Skeletal muscle cell (primary cell): ENCODE results near the gene SP1.
A peak's percentile ranks its signal among the peaks of the same experiment; 100 is the strongest.
"Not testable (repeated sequence)": the region's sequence is repeated elsewhere in the genome, so short reads cannot be mapped to it uniquely, and the experiment has no call there.

Experiments used
- DNase-seq: peaks from one replicate; pipeline ENCODE4 v3.0.0-alpha.2; 2010; ENCODE audit warnings: low read depth
- H3K4me3 ChIP-seq: 2 replicates; pipeline ENCODE4 v1.5.1; 2011; ENCODE audit warnings: low read depth, mild to moderate bottlenecking, control low read depth, low read length, moderate library complexity

Gene SP1

DNA sequence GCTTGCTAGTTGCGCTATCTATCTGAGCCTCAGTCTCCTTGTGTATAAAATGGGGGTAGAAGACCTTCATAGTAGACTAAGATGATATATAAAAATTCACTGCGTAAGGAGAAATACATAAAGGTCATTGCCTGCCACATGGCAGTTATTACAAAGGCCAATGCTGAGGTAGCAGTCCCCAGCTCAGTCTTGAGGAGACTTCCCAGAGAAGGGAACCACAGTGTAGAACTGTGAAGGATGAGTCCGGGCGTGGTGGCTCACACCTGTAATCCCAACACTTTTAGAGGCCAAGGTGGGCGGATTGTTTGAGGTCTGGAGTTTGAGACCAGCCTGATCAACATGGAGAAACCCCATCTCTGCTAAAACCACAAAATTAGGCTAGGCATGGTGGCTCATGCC lies 26.7 kb upstream of the SP1 start:
- no peak for DNase-seq
- no peak overlapping the region for H3K4me3 ChIP-seq

DNA sequence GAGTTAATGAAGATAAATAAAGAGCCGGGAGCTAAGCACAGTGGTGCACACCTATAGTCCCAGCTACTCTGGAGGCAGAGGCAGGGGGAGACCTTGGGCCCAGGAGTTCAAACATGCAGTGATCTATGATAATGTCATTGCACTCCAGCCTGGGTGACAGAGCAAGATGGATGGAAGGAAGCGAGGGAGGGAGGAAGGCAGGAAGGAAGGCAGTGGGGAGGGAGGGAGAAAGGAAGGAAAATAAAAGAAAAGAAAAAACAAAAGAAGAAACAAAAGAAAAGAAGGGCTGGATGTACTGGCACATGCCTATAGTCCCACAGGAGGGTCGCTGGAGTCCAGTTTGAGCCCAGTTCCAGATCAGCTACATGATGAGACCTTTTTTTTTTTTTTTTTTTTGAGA lies 24.9 kb upstream of the SP1 start:
- H3K4me3 ChIP-seq = no peak overlapping the region
- no peak for DNase-seq

DNA sequence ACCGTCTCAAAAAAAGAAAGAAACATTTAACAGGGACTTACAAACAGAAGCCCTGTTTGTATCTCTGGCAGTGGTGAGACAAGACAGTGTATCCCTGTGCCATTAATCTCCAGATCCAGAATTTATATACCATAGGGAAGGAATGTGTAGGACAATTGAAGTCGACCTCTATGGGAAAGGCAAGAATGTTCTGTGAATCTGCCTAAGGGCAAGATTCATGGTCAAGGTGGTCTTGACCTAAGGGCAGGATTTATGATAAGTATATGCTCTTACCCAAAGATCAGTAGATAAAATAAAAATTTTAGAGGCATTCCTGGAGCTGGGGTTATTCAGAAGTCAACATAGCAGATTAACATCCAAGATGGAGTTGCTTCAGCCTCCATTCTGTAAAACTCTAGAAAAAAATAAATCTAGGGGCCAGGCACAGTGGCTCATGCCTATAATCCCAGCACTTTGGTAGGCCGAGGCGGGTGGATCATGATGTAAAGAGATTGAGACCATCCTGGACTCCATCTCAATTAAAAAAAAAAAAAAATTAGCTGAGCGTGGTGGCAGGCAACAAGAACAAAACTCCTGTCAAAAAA lies 21.0 kb upstream of the SP1 start:
- no peak overlapping the region for H3K4me3 ChIP-seq
- no peak for DNase-seq

DNA sequence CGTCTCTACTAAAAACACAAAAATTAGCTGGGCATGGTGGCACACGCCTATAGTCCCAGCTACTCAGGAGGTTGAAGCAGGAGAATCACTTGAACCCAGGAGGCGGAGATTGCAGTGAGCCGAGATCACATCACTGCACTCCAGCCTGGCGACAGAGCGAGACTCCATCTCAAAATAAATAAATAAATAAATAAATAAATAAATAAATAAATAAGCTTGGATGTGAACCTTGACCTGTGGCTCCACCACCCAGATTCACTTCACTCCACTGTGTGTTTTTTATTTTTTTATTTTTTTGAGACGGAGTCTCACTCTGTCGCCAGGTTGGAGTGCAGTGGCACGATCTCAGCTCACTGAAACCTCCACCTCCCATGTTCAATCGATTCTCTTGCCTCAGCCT lies 18.3 kb upstream of the SP1 start:
- not testable (repeated sequence) for H3K4me3 ChIP-seq, DNase-seq

DNA sequence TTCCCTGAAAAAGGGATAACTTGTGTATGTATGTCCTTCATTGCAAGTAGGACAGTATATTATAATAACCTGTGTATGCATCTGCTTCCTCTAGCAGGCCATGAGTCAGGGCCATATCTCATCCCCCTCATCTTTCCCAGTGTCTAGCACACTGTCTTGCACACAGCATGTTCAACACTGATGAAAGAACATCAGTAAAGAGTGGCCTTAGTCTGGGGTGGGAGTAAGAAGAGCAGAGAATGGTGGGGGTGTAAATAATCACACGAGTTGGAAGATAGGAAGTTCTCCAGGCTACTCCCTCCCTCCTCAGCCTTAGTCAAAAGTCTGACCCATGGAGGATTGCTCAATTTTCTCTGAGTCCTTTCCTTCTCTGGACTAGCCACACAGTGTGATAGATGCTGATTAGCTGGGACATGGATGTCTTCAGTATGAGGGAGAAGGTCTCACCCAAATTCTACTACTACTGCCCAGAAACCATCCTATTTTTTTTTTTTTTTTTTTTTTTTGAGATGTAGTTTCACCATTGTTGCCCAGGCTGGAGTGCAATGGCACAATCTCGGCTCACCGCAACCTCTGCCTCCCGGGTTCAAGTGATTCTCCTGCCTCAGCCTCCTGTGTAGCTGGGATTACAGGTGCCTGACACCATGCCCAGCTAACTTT lies 14.6 kb upstream of the SP1 start:
- no peak overlapping the region for H3K4me3 ChIP-seq
- no peak for DNase-seq

DNA sequence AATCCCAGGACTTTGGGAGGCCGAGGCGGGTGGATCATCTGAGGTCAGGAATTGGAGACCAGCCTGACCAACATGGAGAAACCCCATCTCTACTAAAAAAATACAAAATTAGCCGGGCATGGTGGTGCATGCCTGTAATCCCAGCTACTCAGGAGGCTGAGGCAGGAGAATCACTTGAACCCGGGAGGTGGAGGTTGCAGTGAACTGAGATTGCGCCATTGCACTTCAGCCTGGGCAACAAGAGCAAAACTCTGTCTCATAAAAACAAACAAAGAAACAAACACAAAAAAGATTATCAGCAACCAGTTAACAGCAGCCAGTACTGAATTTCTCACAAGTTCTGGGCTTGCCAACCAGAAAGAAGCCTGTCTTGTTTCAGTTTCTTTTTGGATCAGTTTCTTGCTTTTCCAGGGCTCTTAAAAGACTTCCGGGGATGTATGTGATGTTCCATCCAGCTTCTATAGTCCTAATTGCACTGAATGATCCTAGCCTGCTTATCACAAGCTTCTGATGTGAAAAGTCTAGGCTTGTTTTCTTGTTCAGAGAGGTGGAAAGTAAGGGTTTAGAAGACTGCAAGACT lies 6.3 kb upstream of the SP1 start:
- not testable (repeated sequence) for H3K4me3 ChIP-seq, DNase-seq

DNA sequence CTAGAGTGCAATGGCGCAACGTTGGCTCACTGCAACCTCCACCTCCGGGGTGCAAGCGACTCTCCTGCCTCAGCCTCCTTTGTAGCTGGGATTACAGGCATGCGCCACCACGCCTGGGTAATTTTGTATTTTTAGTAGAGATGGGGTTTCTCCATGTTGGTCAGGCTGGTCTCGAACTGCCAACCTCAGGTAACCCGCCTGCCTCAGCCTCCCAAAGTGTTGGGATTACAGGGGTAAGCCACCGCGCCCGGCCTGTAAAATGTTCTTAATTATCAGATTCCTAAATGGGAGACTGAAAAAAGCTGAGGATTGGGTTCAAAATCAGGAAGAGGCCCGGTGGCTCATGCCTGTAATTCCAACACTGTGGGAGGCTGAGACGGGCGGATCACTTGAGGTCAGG lies 5.7 kb upstream of the SP1 start:
- not testable (repeated sequence) for DNase-seq, H3K4me3 ChIP-seq

DNA sequence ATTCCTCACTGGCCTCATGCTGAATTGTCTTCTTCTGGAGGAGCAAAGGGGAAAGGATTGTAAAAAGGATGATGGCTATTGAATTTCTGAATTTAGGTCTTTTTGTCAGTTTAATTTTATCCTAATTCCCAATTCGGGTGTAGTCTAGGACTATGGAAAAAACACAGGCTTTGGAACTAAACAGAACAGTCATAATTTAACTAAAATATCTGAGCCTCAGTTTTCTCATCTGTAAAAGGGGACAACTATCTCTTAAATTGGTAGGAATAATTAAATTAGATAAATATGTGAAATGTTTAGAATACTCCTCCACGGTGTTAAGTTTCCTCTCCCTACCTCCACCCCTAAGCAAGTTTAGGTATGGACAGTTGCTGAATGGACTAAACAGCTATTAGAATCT lies 3.2 kb upstream of the SP1 start:
- DNase-seq = no peak
- H3K4me3 ChIP-seq = no peak overlapping the region

DNA sequence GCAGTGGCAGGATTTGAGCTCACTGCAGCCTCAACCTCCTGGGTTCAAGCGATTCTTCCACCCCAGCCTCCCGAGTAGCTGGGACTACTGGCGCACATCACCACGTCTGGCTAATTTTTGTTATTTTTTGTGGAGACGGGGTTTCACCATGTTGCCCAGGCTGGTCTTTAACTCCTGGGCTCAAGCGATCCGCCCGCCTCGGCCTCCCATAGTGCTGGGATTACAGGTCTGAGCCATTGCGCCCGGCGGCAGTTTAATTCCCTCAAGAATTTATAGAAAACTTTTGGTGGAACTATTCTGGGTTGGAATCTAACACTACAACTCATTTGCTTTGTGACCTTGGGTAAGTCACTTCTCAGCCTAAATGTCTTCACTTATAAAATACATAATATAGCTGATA lies 1.8 kb upstream of the SP1 start:
- no peak overlapping the region for H3K4me3 ChIP-seq
- no peak for DNase-seq

DNA sequence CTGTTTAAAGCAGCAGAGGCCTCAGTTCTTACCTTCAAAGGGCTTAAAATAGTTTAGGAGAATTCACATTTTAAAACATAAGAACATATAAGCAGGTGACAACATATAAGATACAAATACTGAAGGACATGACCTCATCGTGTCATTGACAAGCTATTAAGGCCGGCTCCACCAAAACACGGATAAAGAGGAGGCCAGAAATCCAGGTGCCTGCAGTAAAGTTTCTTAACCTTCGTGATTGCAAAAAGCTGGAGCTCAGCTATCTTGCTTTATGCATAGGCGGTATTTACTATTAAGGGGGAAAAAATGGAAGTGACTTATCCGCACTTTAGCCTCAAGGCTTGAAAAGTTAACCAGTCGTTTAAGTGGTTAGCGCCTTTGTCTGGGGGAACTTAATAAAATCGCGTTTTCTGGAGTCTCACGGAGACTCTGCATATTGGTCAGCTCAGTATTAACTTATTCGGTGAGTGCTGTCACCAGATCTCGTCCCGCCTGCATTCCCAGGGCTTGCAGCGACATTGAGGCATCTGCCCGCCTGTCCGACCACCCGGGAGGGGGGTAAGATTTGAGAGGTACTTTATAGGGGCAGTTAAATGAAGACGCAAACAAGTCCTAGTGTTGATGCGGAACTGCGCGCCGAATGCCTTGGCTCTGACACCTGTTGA lies 1.1 kb upstream of the SP1 start:
- no peak for DNase-seq
- peak overlapping the region; percentile 58 for H3K4me3 ChIP-seq

DNA sequence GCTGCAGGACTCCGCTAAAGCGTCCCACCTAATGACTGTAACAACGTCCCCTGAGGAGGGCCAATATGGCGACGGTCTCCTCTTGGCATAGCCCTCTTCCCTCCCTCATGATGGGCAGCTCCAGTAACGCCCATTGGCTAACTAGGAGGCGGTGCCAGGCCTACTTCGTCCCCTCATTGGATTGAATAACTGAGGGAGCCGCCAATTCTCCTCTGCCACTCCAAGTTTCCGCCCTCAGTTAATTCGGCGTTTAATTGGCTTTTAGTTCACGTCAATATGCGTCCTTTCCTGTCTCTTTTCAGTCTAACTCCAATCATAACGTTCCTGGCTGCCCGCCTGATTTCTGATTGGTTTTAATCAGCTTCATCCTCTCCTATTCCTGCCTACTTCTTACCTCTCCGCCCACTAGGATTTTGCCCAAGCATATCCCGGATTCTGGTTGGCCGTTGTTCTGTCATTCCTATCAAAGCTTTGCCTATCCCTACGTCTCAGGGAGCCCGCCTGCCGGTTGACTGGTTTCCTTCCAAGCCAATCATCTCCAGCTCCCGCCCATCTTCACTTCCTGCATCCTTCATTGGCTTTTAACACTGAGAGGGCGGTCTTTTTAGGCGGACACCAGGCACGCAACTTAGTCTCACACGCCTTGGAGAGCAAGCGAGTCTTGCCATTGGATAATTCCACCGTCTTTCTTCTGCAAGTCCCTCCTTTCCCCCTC lies 430 bp upstream of the SP1 start:
- DNase-seq = peak; percentile 100
- peak overlapping the region; percentile 58 for H3K4me3 ChIP-seq

DNA sequence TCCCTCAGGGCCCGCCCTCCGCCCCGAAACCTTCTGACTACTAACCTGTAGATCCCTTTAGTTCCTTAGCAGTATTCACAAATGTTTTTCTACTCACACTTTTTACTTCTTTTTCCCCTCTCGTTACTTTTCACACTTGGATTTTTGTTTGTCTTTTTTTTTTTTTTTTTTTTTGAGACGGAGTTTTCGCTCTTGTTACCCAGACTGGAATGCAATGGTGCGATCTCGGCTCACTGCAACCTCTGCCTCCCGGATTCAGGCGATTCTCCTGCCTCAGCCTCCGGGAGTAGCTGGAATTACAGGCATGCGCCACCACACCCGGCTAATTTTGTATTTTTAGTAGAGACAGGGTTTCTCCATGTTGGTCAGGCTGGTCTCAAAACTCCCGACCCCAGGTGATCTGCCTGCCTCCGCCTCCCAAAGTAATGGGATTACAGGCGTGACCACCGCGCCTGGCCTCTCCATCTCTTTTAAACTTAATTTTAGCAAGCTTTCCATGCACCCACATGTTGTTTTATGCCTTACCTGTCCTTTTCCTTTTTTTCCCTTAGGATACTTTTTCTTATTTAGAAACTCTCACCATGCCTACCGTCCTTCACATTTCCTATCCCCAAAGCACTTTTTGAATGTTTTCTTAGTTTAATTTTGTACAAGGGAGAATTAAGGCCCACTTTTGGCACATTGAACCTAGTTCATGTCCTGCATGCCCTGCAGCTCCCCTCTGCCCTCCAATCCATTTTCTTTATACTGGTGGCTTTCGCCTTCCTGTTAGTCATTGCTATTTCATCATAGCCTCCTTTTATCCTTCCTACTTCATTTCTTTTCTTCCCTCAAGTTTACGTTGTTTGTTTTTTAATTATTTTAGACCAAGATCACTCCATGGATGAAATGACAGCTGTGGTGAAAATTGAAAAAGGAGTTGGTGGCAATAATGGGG lies 1.1 kb downstream of the SP1 start:
- DNase-seq = no peak
- peak overlapping the region; percentile 49 for H3K4me3 ChIP-seq

DNA sequence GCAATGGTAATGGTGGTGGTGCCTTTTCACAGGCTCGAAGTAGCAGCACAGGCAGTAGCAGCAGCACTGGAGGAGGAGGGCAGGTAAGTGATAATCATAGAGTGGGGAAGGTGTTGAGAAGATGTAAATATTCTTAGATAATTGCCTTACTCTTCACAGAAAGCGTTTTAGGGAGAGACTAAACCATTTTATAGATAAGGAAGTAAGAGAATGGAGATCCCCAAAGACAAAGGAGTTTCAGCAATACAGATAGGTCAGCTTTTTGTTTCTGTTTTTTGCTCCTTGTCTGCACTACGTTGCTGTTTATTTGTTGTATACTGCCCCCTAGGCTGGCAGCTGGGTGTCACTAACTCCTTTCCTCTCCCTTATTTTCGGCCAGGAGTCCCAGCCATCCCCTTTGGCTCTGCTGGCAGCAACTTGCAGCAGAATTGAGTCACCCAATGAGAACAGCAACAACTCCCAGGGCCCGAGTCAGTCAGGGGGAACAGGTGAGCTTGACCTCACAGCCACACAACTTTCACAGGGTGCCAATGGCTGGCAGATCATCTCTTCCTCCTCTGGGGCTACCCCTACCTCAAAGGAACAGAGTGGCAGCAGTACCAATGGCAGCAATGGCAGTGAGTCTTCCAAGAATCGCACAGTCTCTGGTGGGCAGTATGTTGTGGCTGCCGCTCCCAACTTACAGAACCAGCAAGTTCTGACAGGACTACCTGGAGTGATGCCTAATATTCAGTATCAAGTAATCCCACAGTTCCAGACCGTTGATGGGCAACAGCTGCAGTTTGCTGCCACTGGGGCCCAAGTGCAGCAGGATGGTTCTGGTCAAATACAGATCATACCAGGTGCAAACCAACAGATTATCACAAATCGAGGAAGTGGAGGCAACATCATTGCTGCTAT lies 2.0 kb downstream of the SP1 start:
- DNase-seq = no peak
- peak overlapping the region; percentile 49 for H3K4me3 ChIP-seq

DNA sequence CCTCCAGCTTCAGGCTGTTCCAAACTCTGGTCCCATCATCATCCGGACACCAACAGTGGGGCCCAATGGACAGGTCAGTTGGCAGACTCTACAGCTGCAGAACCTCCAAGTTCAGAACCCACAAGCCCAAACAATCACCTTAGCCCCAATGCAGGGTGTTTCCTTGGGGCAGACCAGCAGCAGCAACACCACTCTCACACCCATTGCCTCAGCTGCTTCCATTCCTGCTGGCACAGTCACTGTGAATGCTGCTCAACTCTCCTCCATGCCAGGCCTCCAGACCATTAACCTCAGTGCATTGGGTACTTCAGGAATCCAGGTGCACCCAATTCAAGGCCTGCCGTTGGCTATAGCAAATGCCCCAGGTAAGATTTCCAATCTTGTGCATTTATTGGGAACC lies 3.3 kb downstream of the SP1 start:
- no peak for DNase-seq
- H3K4me3 ChIP-seq = peak overlapping the region; percentile 25

DNA sequence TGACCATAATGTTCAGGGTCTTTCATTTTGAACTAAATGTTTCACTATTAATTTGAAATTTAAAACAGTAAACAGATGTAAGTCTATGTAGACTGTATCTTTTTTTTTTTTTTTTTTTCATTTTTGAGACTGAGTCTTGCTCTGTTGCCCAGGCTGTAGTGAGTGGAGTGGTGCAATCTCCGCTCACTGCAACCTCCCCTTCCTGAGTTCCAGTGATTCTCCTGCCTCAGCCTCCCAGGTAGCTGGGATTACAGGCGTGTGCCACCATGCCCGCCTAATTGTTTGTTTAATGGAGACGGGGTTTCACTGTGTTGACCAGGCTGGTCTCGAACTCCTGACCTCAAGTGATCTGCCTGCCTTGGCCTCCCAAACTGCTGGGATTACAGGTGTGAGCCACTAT lies 6.4 kb downstream of the SP1 start:
- not testable (repeated sequence) for DNase-seq, H3K4me3 ChIP-seq

DNA sequence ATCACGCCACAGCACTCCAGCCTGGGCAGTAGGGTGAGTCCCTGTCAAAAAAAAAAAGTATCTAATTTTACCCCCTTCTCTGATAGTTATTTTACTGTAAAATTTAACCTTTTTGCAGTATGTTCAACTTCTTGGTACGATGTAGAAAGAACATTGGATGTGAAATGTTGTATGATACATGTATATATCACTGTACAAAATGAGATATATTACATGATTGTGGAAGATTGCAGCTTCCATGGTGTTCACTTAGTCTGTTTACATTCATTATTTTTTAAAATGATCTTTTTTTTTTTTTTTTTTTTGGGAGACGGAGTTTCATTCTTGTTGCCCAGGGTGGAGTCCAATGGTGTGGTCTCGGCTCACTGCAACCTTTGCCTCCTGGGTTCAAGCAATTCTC lies 9.0 kb downstream of the SP1 start:
- H3K4me3 ChIP-seq = no peak overlapping the region
- DNase-seq = no peak

DNA sequence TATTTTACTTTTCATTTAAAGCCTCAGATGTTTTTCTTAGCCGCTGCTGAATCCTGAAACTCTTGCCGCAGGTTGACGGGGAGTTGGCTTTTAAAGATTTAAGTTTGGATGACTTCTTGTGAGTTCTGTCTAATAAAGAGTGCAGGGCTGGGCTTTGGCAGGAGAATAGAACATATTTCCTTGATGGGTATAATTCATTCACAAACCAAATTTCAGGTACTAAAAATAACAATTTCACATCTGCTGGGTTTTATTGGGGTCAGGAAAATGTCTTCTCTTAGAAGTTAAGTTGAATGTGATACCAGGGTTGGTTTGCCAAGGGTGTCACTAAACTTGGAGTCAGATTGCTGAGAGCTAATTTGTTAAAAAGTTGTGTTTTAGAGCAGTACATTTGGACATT lies 9.7 kb downstream of the SP1 start:
- no peak overlapping the region for H3K4me3 ChIP-seq
- no peak for DNase-seq

DNA sequence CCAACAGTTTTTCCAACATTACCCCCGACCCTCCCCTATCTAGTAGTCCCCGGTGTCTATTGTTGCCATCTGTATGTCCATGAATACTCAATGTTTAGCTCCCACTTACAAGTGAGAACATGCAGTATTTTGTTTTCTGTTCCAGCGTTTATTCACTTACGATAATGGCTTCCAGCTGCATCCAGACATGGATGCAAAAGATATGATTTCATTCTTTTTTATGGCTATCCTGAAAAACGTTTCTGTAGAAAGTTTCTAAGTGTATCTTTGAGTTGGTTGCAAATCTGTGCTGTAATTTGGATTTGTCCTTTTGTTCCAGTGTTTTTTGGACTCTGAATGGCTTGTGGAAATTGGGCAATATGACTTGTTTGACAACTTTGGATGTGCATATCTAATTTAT lies 11.7 kb downstream of the SP1 start:
- DNase-seq = no peak
- H3K4me3 ChIP-seq = no peak overlapping the region
